ENCODE results near the gene SH3BP5. TPM values are rescaled to one million over a fixed set of nuclear protein-coding genes. Genes with fewer than 3 reads are reported as not detected.

Gene SH3BP5
- total and polyA plus RNA-seq, 4 experiments from 2014 or later, result 48.2 to 118 (median 56.3) TPM

GRCh38 chr3:15286022-15286421, 46.4 kb downstream of the SH3BP5 start:
- H3K27me3 ChIP-seq (ENCODE audit: insufficient read depth, low read length), result no peaks in the 10 kb centered on the region
- H3K36me3 ChIP-seq (ENCODE audit: insufficient read depth, low read length), result no peaks in the 10 kb centered on the region
- H3K4me3 ChIP-seq (ENCODE audit: low read length in 2 of 2), result no peak overlapping the region
- Mint-ChIP-seq H3K9me3 (peaks cover 0 to 2% (median 0%) of the 10 kb centered on the region in 8 donors), H3K36me3 (peaks cover 30 to 45% of the 10 kb centered on the region in 2 donors), H3K27ac (peak overlapping the region in 6 of 7 donors; percentile 14 to 91 (median 72)), H3K4me3 (peak overlapping the region in 1 of 8 donors; percentile 18), H3K4me1 (peaks cover 53 to 99% (median 89%) of the 10 kb centered on the region in 4 donors), H3K27me3 (no peaks in the 10 kb centered on the region)
- no peak overlapping the region for H3K27ac ChIP-seq (ENCODE audit: low read depth, low read length)
- H3K9me3 ChIP-seq (ENCODE audit: control insufficient read depth in 1 of 2, low read length in 2 of 2), result no peaks in the 10 kb centered on the region
- no peak for DNase-seq
- intact Hi-C loops (cut with micrococcal nuclease), result no loop called here
- H3K4me1 ChIP-seq (ENCODE audit: insufficient read depth, low read length), result peaks cover 95% of the 10 kb centered on the region
- POLR2A ChIA-PET (ENCODE audit: partially characterized antibody), result interaction anchor here (0.8 to 3.4 kb wide), 4 partner anchors 9 to 43 kb away, joined by 3 to 17 read pairs (median 3); no protein-coding TSS in a partner anchor
- CTCF ChIA-PET (ENCODE audit: partially characterized antibody), result interaction anchor here (2.4 to 2.6 kb wide), 2 partner anchors 12 to 47 kb away, joined by 8 to 10 read pairs; partner anchors contain the start of gene SH3BP5

- peaks cover 95% of the 10 kb centered on the region for H3K4me1 ChIP-seq (ENCODE audit: insufficient read depth, low read length)
- no peaks in the 10 kb centered on the region for H3K9me3 ChIP-seq (ENCODE audit: control insufficient read depth in 1 of 2, low read length in 2 of 2)
- no peaks in the 10 kb centered on the region for H3K27me3 ChIP-seq (ENCODE audit: insufficient read depth, low read length)
- peaks cover 36 to 45% of the 10 kb centered on the region in 2 donors for H3K36me3 Mint-ChIP-seq
- CTCF ChIA-PET (ENCODE audit: partially characterized antibody), result interaction anchor here (0.8 to 2.8 kb wide), 4 partner anchors 17 to 121 kb away, joined by 3 to 8 read pairs (median 3); partner anchors contain the start of gene SH3BP5
- peak overlapping the region in 6 of 8 donors; percentile 11 to 68 (median 26) for H3K4me3 Mint-ChIP-seq
- intact Hi-C loops (cut with micrococcal nuclease), result no loop called here
- peak overlapping the region; percentile 26 to 84 (median 73) for H3K27ac Mint-ChIP-seq
- H3K36me3 ChIP-seq (ENCODE audit: insufficient read depth, low read length), result no peaks in the 10 kb centered on the region
- peak in 1 of 5 donors; percentile 7 for DNase-seq
- peaks cover 57 to 100% (median 90%) of the 10 kb centered on the region in 4 donors for H3K4me1 Mint-ChIP-seq
- no peak overlapping the region for H3K27ac ChIP-seq (ENCODE audit: low read depth, low read length)
- POLR2A ChIA-PET (ENCODE audit: partially characterized antibody), result interaction anchor here (0.8 to 1.7 kb wide), 6 partner anchors 8 to 26 kb away, joined by 3 to 4 read pairs (median 3); no protein-coding TSS in a partner anchor
- no peaks in the 10 kb centered on the region for H3K27me3 Mint-ChIP-seq
- H3K9me3 Mint-ChIP-seq, result peaks cover 0 to 2% (median 0%) of the 10 kb centered on the region in 8 donors
- no peak overlapping the region for H3K4me3 ChIP-seq (ENCODE audit: low read length in 2 of 2)
Measured at GRCh38 chr3:15284121-15284889, 48.1 kb downstream of the SH3BP5 start.

GRCh38 chr3:15283702-15284101, 48.7 kb downstream of the SH3BP5 start:
- POLR2A ChIA-PET (ENCODE audit: partially characterized antibody), result interaction anchor here (0.8 to 1.5 kb wide), 5 partner anchors 8 to 21 kb away, joined by 3 to 4 read pairs (median 3); no protein-coding TSS in a partner anchor

GRCh38 chr3:15281817-15282216, 50.6 kb downstream of the SH3BP5 start:
- Mint-ChIP-seq H3K36me3 (peaks cover 24 to 34% of the 10 kb centered on the region in 2 donors), H3K27ac (peak overlapping the region in 1 of 7 donors; percentile 8), H3K4me1 (peaks cover 53 to 100% (median 88%) of the 10 kb centered on the region in 4 donors), H3K27me3 (no peaks in the 10 kb centered on the region), H3K4me3 (no peak overlapping the region), H3K9me3 (no peaks in the 10 kb centered on the region)
- intact Hi-C loops (cut with micrococcal nuclease), result no loop called here
- Histone ChIP-seq H3K4me1 (ENCODE audit: insufficient read depth, low read length) (peaks cover 93% of the 10 kb centered on the region), H3K27ac (ENCODE audit: low read depth, low read length) (no peak overlapping the region), H3K9me3 (ENCODE audit: control insufficient read depth in 1 of 2, low read length in 2 of 2) (no peaks in the 10 kb centered on the region), H3K4me3 (ENCODE audit: low read length in 2 of 2) (no peak overlapping the region), H3K36me3 (ENCODE audit: insufficient read depth, low read length) (no peaks in the 10 kb centered on the region), H3K27me3 (ENCODE audit: insufficient read depth, low read length) (no peaks in the 10 kb centered on the region)
- ChIA-PET POLR2A (ENCODE audit: partially characterized antibody) (interaction anchor here (0.6 to 2.4 kb wide), 2 partner anchors 11 to 39 kb away, joined by 3 to 10 read pairs; no protein-coding TSS in a partner anchor), CTCF (ENCODE audit: partially characterized antibody) (interaction anchor here (0.7 to 2.8 kb wide), 4 partner anchors 12 to 73 kb away, joined by 3 to 9 read pairs (median 6); partner anchors contain the start of gene SH3BP5)
- DNase-seq, result no peak

More at GRCh38 chr3:15283702-15284101, 48.7 kb downstream of the SH3BP5 start:
- intact Hi-C loops (cut with micrococcal nuclease), result no loop called here
- Histone ChIP-seq H3K4me3 (ENCODE audit: low read length in 2 of 2) (no peak overlapping the region), H3K9me3 (ENCODE audit: control insufficient read depth in 1 of 2, low read length in 2 of 2) (no peaks in the 10 kb centered on the region), H3K36me3 (ENCODE audit: insufficient read depth, low read length) (no peaks in the 10 kb centered on the region), H3K4me1 (ENCODE audit: insufficient read depth, low read length) (peaks cover 93% of the 10 kb centered on the region), H3K27ac (ENCODE audit: low read depth, low read length) (no peak overlapping the region), H3K27me3 (ENCODE audit: insufficient read depth, low read length) (no peaks in the 10 kb centered on the region)
- H3K4me3 Mint-ChIP-seq, result peak overlapping the region in 6 of 8 donors; percentile 20 to 61 (median 38)
- CTCF ChIA-PET (ENCODE audit: partially characterized antibody), result interaction anchor here (0.8 to 2.8 kb wide), 4 partner anchors 16 to 122 kb away, joined by 3 to 8 read pairs (median 3); partner anchors contain the start of gene SH3BP5
- peak in 1 of 5 donors; percentile 13 for DNase-seq
- H3K9me3 Mint-ChIP-seq, result no peaks in the 10 kb centered on the region
- peaks cover 32 to 43% of the 10 kb centered on the region in 2 donors for H3K36me3 Mint-ChIP-seq
- H3K4me1 Mint-ChIP-seq, result peaks cover 55 to 100% (median 90%) of the 10 kb centered on the region in 4 donors
- peak overlapping the region; percentile 42 to 84 (median 70) for H3K27ac Mint-ChIP-seq
- no peaks in the 10 kb centered on the region for H3K27me3 Mint-ChIP-seq

GRCh38 chr3:15280853-15281532, 51.4 kb downstream of the SH3BP5 start:
- DNase-seq, result peak in 1 of 5 donors; percentile 10
- H3K4me3 Mint-ChIP-seq, result peak overlapping the region in 7 of 8 donors; percentile 28 to 68 (median 58)
- intact Hi-C loops (cut with micrococcal nuclease), result no loop called here
- H3K36me3 ChIP-seq (ENCODE audit: insufficient read depth, low read length), result no peaks in the 10 kb centered on the region
- H3K36me3 Mint-ChIP-seq, result peaks cover 24 to 26% of the 10 kb centered on the region in 2 donors
- H3K9me3 ChIP-seq (ENCODE audit: control insufficient read depth in 1 of 2, low read length in 2 of 2), result no peaks in the 10 kb centered on the region
- H3K4me1 Mint-ChIP-seq, result peaks cover 60 to 98% (median 88%) of the 10 kb centered on the region in 4 donors
- H3K27ac Mint-ChIP-seq, result peak overlapping the region in 6 of 7 donors; percentile 42 to 83 (median 63)
- H3K27ac ChIP-seq (ENCODE audit: low read depth, low read length), result no peak overlapping the region
- no peaks in the 10 kb centered on the region for H3K27me3 ChIP-seq (ENCODE audit: insufficient read depth, low read length)
- peaks cover 95% of the 10 kb centered on the region for H3K4me1 ChIP-seq (ENCODE audit: insufficient read depth, low read length)
- no peaks in the 10 kb centered on the region for H3K27me3 Mint-ChIP-seq
- no peaks in the 10 kb centered on the region for H3K9me3 Mint-ChIP-seq
- ChIA-PET CTCF (ENCODE audit: partially characterized antibody) (interaction anchor here (0.7 to 5.6 kb wide), 7 partner anchors 9 to 99 kb away, joined by 3 to 35 read pairs (median 3); partner anchors contain the start of gene SH3BP5), POLR2A (ENCODE audit: partially characterized antibody) (interaction anchor here (0.9 to 2.4 kb wide), 5 partner anchors 8 to 40 kb away, joined by 3 to 10 read pairs (median 3); no protein-coding TSS in a partner anchor)
- H3K4me3 ChIP-seq (ENCODE audit: low read length in 2 of 2), result no peak overlapping the region

- peak overlapping the region in 5 of 7 donors; percentile 5 to 83 (median 67) for H3K27ac Mint-ChIP-seq
- no peaks in the 10 kb centered on the region for H3K27me3 ChIP-seq (ENCODE audit: insufficient read depth, low read length)
- intact Hi-C loops (cut with micrococcal nuclease), result no loop called here
- no peaks in the 10 kb centered on the region for H3K27me3 Mint-ChIP-seq
- CTCF ChIA-PET (ENCODE audit: partially characterized antibody), result interaction anchor here (0.8 to 5.6 kb wide), 7 partner anchors 10 to 99 kb away, joined by 3 to 35 read pairs (median 4); partner anchors contain the start of gene SH3BP5
- H3K4me1 Mint-ChIP-seq, result peaks cover 61 to 98% (median 88%) of the 10 kb centered on the region in 4 donors
- no peak overlapping the region for H3K4me3 ChIP-seq (ENCODE audit: low read length in 2 of 2)
- DNase-seq, result peak in 1 of 5 donors; percentile 13
- H3K9me3 Mint-ChIP-seq, result no peaks in the 10 kb centered on the region
- peaks cover 95% of the 10 kb centered on the region for H3K4me1 ChIP-seq (ENCODE audit: insufficient read depth, low read length)
- no peaks in the 10 kb centered on the region for H3K9me3 ChIP-seq (ENCODE audit: control insufficient read depth in 1 of 2, low read length in 2 of 2)
- H3K4me3 Mint-ChIP-seq, result peak overlapping the region in 5 of 8 donors; percentile 4 to 62 (median 40)
- H3K36me3 ChIP-seq (ENCODE audit: insufficient read depth, low read length), result no peaks in the 10 kb centered on the region
- POLR2A ChIA-PET (ENCODE audit: partially characterized antibody), result interaction anchor here (0.9 to 1.8 kb wide), 6 partner anchors 9 to 31 kb away, joined by 3 to 5 read pairs (median 3); no protein-coding TSS in a partner anchor
- peaks cover 18 to 29% of the 10 kb centered on the region in 2 donors for H3K36me3 Mint-ChIP-seq
- H3K27ac ChIP-seq (ENCODE audit: low read depth, low read length), result no peak overlapping the region
Measured at GRCh38 chr3:15279671-15280402, 52.5 kb downstream of the SH3BP5 start.

All from CD4-positive, alpha-beta memory T cell (primary cell).